Measurements from ENCODE around the gene PDE4B.

DNA sequence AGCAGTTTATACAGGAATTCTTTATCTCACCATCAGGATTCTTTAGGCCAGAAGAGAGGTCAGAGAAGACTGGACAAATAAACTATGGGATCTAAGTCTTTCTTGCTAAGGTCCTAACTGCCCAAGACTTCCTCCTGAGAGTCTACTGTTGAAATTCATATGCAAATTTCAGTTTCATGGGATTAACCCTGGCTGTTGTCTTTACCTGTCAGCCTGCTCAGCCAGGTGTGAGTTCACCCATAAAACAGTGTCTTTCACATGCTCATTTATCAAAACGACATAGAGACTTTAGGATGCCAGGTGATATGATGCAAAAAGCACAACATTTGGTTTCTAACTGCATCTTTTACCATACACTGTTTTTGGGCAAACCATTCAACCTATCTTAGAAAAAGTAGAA lies 211.0 kb downstream of the PDE4B start:
- TF ChIP-seq POLR2A (IDR thresholded peaks at IDR 0.05) = no peak
- TF ChIP-seq, protein P1, sequence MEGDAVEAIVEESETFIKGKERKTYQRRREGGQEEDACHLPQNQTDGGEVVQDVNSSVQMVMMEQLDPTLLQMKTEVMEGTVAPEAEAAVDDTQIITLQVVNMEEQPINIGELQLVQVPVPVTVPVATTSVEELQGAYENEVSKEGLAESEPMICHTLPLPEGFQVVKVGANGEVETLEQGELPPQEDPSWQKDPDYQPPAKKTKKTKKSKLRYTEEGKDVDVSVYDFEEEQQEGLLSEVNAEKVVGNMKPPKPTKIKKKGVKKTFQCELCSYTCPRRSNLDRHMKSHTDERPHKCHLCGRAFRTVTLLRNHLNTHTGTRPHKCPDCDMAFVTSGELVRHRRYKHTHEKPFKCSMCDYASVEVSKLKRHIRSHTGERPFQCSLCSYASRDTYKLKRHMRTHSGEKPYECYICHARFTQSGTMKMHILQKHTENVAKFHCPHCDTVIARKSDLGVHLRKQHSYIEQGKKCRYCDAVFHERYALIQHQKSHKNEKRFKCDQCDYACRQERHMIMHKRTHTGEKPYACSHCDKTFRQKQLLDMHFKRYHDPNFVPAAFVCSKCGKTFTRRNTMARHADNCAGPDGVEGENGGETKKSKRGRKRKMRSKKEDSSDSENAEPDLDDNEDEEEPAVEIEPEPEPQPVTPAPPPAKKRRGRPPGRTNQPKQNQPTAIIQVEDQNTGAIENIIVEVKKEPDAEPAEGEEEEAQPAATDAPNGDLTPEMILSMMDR (IDR thresholded peaks at IDR 0.05) = no peak

Data from lower leg skin (tissue), 3 donors.